ENCODE results near the gene SLC25A34.

SLC25A34 gene

DNA sequence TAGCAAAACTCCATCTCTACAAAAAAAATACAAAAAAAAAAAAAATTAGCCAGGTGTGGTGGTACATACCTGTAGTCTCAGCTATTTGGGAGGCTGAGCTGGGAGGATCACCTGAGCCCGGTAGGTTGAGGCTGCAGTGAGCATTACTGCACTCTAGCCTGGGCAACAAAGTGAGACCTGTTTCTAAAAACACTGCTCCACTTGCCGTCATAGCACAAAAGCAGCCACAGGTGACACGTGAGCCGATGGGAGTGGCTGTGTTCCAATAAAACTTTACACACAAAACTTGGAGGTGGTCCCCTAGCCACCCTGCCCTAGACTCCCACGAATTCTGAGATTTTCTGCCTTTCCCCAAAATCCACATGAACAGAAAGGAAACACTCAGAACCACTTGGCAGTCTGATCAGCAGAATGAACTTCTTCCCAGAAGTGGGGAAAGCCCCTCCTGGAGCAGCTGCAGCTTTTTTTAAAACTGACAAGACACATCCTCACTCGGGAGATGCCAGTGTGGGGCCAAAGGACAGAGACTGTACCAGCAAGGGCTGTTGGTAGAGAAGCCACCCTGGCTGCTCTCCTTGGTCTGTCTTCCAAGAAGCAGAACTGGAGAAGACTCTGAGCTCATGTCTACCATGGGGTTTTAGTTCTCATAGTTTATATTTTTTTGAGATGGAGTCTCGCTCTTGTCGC is 28.7 kb upstream of the SLC25A34 start:
- no peaks in the 10 kb centered on the region for H3K9me3 ChIP-seq
- H3K36me3 ChIP-seq = no peaks in the 10 kb centered on the region
- H3K27me3 ChIP-seq = no peaks in the 10 kb centered on the region
- TF ChIP-seq, protein P1, sequence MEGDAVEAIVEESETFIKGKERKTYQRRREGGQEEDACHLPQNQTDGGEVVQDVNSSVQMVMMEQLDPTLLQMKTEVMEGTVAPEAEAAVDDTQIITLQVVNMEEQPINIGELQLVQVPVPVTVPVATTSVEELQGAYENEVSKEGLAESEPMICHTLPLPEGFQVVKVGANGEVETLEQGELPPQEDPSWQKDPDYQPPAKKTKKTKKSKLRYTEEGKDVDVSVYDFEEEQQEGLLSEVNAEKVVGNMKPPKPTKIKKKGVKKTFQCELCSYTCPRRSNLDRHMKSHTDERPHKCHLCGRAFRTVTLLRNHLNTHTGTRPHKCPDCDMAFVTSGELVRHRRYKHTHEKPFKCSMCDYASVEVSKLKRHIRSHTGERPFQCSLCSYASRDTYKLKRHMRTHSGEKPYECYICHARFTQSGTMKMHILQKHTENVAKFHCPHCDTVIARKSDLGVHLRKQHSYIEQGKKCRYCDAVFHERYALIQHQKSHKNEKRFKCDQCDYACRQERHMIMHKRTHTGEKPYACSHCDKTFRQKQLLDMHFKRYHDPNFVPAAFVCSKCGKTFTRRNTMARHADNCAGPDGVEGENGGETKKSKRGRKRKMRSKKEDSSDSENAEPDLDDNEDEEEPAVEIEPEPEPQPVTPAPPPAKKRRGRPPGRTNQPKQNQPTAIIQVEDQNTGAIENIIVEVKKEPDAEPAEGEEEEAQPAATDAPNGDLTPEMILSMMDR (IDR thresholded peaks at IDR 0.05; ENCODE audit: low read depth, low read length) = no peak
- no peaks in the 10 kb centered on the region for H3K4me1 ChIP-seq
- no peak for DNase-seq
- H3K4me3 ChIP-seq (ENCODE audit: low read depth, low read length) = no peak overlapping the region

DNA sequence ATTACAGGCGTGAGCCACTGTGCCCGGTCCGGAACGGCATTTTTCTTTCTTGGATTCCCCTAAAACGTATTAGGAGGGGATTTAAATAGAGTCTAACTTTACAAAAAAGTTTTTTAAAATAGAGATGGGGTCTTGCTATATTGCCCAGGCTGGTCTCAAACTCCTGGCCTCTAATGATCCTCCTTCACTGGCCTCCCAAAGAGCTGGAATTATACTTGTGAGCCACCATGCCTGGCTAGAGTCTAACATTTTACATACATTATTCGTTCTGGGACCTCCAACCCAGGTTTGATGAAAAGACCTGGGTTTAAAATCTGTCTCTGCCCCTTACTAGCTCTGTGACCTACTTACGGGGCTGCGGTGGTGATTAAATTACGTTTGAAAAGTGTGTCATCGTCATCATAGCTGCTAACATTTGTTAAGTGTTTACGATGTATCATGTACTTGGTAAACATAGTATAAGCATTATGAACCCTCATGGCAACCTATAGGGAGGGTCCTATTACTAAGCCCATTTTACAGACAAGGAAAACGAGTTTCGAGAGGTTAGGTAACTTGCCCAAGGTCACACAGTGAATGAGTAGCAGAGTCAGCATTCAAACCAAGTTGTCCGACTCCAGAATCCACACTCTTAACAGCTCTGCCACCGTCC is 27.4 kb upstream of the SLC25A34 start:
- Histone ChIP-seq H3K4me1 (no peaks in the 10 kb centered on the region), H3K36me3 (no peaks in the 10 kb centered on the region), H3K27me3 (no peaks in the 10 kb centered on the region), H3K9me3 (no peaks in the 10 kb centered on the region), H3K4me3 (ENCODE audit: low read depth, low read length) (no peak overlapping the region)
- DNase-seq = no peak
- TF ChIP-seq, protein P1 (IDR thresholded peaks at IDR 0.05; ENCODE audit: low read depth, low read length) = no peak

DNA sequence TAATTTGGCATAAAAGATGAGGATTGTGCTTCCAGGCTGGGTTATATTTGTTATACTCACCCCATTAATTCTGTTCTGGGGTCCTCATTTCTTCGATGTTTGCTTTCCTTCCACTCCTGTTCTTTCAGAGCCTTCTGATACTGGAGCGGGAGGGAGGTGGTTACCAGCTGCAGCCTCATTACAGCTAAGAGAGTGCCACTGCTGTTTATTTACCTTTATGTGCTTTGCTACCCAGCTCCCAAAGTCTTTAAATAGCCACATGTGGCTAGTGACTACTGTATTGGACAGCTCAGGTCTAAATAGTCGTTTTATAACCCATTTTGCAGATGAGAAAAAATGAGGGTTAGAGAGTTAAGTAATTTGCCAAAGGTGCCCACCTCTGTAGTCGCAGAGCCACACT is 26.8 kb upstream of the SLC25A34 start:
- Histone ChIP-seq H3K4me3 (ENCODE audit: low read depth, low read length) (no peak overlapping the region), H3K9me3 (no peaks in the 10 kb centered on the region), H3K4me1 (no peaks in the 10 kb centered on the region), H3K36me3 (no peaks in the 10 kb centered on the region), H3K27me3 (no peaks in the 10 kb centered on the region)
- no peak for DNase-seq
- TF ChIP-seq, protein P1 (IDR thresholded peaks at IDR 0.05; ENCODE audit: low read depth, low read length) = no peak

DNA sequence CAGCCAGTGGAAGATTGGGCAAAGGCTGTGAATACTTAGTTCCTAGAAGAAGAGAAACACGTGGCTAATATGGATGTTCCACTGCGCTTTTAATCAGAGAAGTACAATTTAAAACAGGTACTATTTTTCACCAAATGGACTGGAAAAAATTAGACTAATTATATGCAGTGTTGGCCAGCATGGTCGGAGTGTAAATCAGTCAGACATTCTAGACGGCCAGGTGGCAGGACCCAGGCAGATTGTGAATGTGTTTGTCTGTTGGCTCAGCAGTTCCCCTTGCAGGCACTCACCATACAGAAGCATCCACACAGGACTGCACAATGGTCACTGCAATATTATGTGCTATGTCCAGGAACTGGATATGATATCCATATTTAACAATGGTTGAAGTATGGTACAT is 23.9 kb upstream of the SLC25A34 start:
- Histone ChIP-seq H3K9me3 (no peaks in the 10 kb centered on the region), H3K27me3 (no peaks in the 10 kb centered on the region), H3K4me1 (no peaks in the 10 kb centered on the region), H3K36me3 (no peaks in the 10 kb centered on the region), H3K4me3 (ENCODE audit: low read depth, low read length) (no peak overlapping the region)
- TF ChIP-seq, protein P1 (IDR thresholded peaks at IDR 0.05; ENCODE audit: low read depth, low read length) = no peak
- DNase-seq = no peak

DNA sequence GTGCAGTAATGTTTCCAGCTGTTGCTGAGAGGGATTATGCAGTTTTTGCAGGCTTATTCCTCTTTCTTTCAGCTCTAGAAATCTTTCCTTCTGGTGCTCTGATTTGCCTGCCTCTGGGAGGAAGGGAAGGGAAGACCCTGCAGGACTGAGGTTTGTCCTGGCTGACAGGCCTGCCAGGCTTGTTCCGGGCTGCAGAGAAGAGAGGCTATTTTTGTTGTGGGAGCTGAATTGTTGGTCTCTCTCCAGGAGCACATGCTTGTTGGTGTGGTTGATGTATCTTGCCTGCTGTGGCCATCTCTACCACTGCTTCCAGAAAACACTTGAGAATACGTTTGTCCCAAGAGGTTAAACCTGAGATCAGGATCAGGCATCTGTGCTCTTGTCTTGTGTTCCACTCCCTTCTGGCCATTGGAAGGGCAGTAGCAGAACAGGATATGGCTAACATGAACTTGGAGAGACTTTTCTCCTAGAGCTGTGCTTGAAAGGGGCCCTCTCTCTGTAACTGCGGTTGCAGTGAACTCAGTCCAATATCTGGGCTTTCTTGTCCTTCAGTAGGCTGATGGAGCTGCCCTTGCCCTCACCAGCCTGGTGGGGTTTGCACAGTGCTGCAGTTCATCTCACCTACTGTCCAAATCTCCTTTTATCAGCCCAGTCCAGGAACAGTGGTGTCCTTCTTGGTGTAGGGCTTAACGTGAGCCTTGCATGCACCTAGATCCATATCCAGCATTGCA is 21.5 kb upstream of the SLC25A34 start:
- DNase-seq = no peak
- Histone ChIP-seq H3K4me3 (ENCODE audit: low read depth, low read length) (no peak overlapping the region), H3K9me3 (no peaks in the 10 kb centered on the region), H3K4me1 (no peaks in the 10 kb centered on the region), H3K36me3 (no peaks in the 10 kb centered on the region), H3K27me3 (no peaks in the 10 kb centered on the region)
- TF ChIP-seq, protein P1 (IDR thresholded peaks at IDR 0.05; ENCODE audit: low read depth, low read length) = no peak
